Activated T-cell treated with anti-CD3 and anti-CD28 coated beads, Interleukin-2, amount 50 U/mL, for 24 hours (primary cell): Measurements from ENCODE around the gene MAGEC1.

Source experiments
- DNase-seq: peaks from one replicate; pipeline ENCODE4 v3.0.0-alpha.2; 2020
- H3K27ac Mint-ChIP-seq: 2 replicates; pipeline ENCODE4 v1.8.0; 2020; ENCODE audit warnings: mild to moderate bottlenecking, mixed read lengths
- H3K27me3 Mint-ChIP-seq: 2 replicates; pipeline ENCODE4 v1.8.0; 2020; ENCODE audit warnings: mixed read lengths
- H3K36me3 Mint-ChIP-seq: 2 replicates; pipeline ENCODE4 v1.8.0; 2020; ENCODE audit warnings: low read depth, mixed read lengths
- H3K4me1 Mint-ChIP-seq: 2 replicates; pipeline ENCODE4 v1.8.0; 2020; ENCODE audit warnings: low read depth, mixed read lengths
- H3K4me3 Mint-ChIP-seq: 2 replicates; pipeline ENCODE4 v1.8.0; 2020; ENCODE audit warnings: mild to moderate bottlenecking, moderate library complexity, mixed read lengths
- H3K9me3 Mint-ChIP-seq: 2 replicates; pipeline ENCODE4 v1.8.0; 2020; ENCODE audit warnings: mixed read lengths

MAGEC1 gene

DNA sequence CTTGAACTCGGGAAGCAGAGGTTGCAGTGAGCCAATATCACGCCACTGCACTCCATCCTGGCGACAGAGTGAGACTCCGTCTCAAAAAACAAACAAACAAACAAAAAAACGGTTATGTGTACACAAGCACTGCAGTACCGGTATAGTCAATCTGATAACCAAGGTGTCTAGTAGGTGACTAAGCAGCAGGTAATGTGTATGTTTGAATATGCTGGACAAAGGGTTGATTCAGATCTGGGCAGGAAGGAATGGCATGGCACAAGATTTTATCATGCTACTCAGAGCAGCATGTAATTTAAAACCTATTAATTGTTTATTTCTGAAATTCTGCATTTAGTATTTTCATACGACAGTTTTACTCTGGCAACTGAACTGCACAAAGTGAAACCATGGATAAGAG lies 41.7 kb downstream of the MAGEC1 start:
- Mint-ChIP-seq H3K27me3 (no peaks in the 10 kb centered on the region), H3K27ac (no peak overlapping the region), H3K9me3 (no peaks in the 10 kb centered on the region), H3K4me1 (no peaks in the 10 kb centered on the region), H3K36me3 (no peaks in the 10 kb centered on the region), H3K4me3 (no peak overlapping the region)
- no peak for DNase-seq

DNA sequence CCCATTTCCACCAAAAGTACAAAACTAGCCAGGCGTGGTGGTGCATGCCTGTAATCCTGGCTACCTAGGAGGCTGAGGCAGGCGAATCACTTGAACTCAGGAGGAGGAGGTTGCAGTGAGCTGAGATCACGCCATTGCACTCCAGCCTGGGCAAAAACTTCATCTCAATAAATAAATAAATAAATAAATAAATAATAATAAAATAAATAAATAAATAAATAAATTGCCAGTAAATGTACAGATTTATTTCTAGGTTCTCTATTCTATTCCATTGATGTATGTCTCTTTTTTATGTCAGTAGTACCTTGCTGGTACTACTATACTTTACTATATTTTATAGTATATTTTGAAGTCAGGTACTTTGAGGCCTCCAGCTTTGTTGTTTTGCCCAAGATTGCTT lies 43.7 kb downstream of the MAGEC1 start:
- Mint-ChIP-seq H3K9me3 (no peaks in the 10 kb centered on the region), H3K27me3 (peaks cover 7% of the 10 kb centered on the region), H3K4me3 (no peak overlapping the region), H3K27ac (no peak overlapping the region), H3K4me1 (no peaks in the 10 kb centered on the region), H3K36me3 (no peaks in the 10 kb centered on the region)
- DNase-seq: no peak

DNA sequence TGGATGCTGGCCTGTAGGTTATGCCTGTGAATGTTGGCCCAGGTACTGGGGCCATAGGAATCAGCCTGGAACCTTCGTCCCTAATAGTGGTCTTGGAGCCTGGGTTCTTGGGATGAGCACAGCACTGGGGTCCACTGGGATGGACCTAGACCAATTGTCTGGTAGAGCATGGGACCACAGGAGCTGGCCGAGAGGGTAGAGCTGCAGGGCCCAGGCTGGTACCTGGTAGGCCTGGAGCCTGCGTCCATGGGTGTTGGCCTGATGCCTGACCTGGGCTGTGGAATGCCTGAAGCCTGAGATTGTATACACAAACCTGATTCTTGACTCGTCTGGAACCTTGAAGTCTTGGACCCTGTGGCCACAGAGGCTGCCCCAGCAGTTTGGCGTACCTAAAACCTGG lies 48.9 kb downstream of the MAGEC1 start:
- Mint-ChIP-seq H3K27ac (no peak overlapping the region), H3K36me3 (no peaks in the 10 kb centered on the region), H3K9me3 (no peaks in the 10 kb centered on the region), H3K4me1 (no peaks in the 10 kb centered on the region), H3K27me3 (peaks cover 14% of the 10 kb centered on the region), H3K4me3 (no peak overlapping the region)
- DNase-seq: no peak

DNA sequence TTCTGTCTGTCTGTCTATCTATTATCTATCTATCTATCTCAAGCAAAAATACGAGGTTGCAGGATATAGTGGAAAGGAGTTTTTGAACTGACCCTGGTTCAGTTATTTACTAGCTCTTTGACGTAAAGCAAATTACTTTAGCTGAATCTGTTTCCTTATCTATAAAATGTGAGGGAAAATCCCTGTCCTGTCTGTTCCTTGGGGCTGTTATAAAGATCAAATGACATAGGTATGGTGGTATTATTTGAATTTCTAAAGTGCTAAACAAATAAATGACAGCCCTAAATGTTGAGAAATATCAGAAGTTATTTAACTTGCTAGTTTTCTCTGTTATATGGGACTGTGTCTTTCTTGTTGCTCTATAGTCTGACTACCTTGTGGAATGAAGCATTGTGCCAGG lies 55.0 kb downstream of the MAGEC1 start:
- no peaks in the 10 kb centered on the region for H3K36me3 Mint-ChIP-seq
- H3K27ac Mint-ChIP-seq: no peak overlapping the region
- DNase-seq: no peak
- no peak overlapping the region for H3K4me3 Mint-ChIP-seq
- no peaks in the 10 kb centered on the region for H3K9me3 Mint-ChIP-seq
- H3K27me3 Mint-ChIP-seq: peaks cover 11% of the 10 kb centered on the region
- H3K4me1 Mint-ChIP-seq: no peaks in the 10 kb centered on the region
